Inflammatory macrophage treated with lipopolysaccharide for 1 hour (primary cell): ENCODE data around the gene PLPP7.
A peak's percentile ranks its signal among the peaks of the same experiment; 100 is the strongest.
"Not testable (repeated sequence)": the region's sequence is repeated elsewhere in the genome, so short reads cannot be mapped to it uniquely, and the experiment has no call there.

Source experiments
- DNase-seq, 2 donors: peaks; one replicate each; pipeline ENCODE4 v3.0.0-alpha.2; 2020 to 2022

Gene PLPP7

GRCh38 chr9:131335368-131335755 lies 45.8 kb downstream of the PLPP7 start:
- DNase-seq: no peak

- no peak for DNase-seq
These were observed 47.8 kb downstream of the PLPP7 start for GRCh38 chr9:131337131-131337848.

DNA sequence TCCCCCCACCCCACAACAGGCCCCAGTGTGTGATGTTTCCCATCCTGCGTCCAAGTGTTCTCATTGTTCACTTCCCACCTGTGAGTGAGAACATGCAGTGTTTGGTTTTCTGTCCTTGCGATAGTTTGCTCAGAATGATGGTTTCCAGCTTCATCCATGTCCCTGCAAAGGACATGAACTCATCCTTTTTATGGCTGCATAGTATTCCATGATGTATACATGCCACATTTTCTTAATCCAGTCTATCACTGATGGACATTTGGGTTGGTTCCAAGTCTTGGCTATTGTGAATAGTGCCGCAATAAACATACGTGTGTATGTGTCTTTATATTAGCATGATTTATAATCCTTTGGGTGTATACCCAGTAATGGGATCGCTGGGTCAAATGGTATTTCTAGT lies 49.7 kb downstream of the PLPP7 start:
- not testable (repeated sequence) for DNase-seq

- DNase-seq: not testable (repeated sequence)
These were observed 55.5 kb downstream of the PLPP7 start for GRCh38 chr9:131344931-131345535.

DNA sequence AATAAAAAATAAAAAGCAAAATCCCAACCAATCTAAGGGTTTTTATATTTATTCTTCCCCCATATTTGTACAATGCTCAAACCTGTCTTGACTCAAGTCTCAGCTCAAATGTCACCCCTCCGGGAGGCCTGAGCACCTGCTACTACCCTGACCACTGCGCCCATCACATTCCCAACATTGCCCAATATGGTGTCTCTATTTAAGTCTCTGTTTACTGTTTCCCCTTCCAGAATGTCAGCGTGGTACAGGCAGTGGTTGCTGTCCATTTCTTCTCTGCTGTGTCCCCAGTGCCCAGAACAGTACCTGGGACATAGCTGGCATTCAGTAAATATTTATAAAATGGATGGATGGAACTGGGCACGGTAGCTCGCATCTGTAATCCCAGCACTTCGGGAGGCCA lies 57.0 kb downstream of the PLPP7 start:
- no peak for DNase-seq

GRCh38 chr9:131347376-131348020 lies 58.0 kb downstream of the PLPP7 start:
- DNase-seq: peak in 1 of 2 donors; percentile 27

GRCh38 chr9:131348631-131349521 lies 59.4 kb downstream of the PLPP7 start:
- no peak for DNase-seq

DNA sequence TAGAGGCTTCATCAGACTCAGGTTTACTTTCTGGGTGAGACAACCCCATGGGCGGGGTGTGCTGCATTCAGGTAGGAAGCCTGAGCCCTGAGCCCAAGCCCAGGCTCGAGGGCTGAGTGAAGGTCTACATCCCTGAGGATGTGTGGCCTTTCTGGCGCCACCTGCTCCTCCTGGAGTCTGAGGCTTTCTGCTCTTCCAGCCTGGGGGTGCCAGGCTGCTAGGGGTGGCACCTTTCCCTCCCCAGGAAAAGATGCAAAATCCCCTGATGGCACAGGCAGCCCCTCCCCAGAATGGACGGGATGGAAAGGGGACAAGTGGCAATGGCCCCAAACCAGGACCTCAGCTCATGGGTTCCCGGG lies 60.0 kb downstream of the PLPP7 start:
- no peak for DNase-seq

GRCh38 chr9:131349881-131350563 lies 60.5 kb downstream of the PLPP7 start:
- DNase-seq: peak; percentile 58 to 85

DNA sequence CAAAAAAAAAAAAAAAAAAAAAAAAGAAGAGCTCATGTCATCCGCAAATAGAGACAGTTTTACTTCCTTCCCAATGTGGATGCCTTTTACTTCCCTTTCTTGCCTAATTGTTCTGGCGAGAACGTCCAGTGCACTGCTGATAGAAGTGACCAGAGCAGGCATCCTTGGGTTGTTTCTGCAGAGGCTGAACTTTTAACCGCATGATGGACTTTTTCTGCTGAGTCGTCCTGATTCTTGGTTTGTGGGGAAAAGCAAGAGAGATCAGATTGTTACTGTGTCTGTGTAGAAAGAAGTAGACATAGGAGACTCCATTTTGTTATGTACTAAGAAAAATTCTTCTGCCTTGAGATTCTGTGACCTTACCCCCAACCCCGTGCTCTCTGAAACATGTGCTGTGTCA lies 67.0 kb downstream of the PLPP7 start:
- peak; percentile 75 to 86 for DNase-seq

GRCh38 chr9:131358556-131358955 lies 69.0 kb downstream of the PLPP7 start:
- no peak for DNase-seq
